Cardiac muscle cell (in vitro differentiated cells and primary cell): ENCODE data around the gene ERG. TPM values are rescaled to one million over a fixed set of nuclear protein-coding genes. Genes with fewer than 3 reads are reported as not detected.
A peak's percentile ranks its signal among the peaks of the same experiment; 100 is the strongest.

Source experiments
- DNase-seq, 2 donors: peaks; one replicate each; pipeline versions ENCODE4 v3.0.0 to v3.0.0-alpha.2; 2010 to 2017; ENCODE audit warnings: low read depth in 1 of 2, low spot score in 1 of 2
- H3K27ac ChIP-seq: fragments of 200-600 bp; sonication (generic); 2 replicates; pipeline ENCODE4 v1.5.1; 2016
- H3K27me3 ChIP-seq: fragments of 200-600 bp; sonication (generic); 2 replicates; pipeline ENCODE4 v1.6.0; 2016; ENCODE audit warnings: control low read depth
- H3K36me3 ChIP-seq: fragments of 200-600 bp; sonication (generic); 2 replicates; pipeline ENCODE4 v1.5.1; 2016; ENCODE audit warnings: control low read depth
- H3K4me1 ChIP-seq: fragments of 200-600 bp; sonication (generic); 2 replicates; pipeline ENCODE4 v1.8.1; 2017; ENCODE audit warnings: low read depth, mild to moderate bottlenecking, mixed run types
- H3K4me3 ChIP-seq: fragments of 200-600 bp; sonication (generic); 2 replicates; pipeline ENCODE4 v1.5.1; 2016; ENCODE audit warnings: mild to moderate bottlenecking
- H3K9me3 ChIP-seq: fragments of 200-600 bp; sonication (generic); 2 replicates; pipeline ENCODE4 v1.5.1; 2017; ENCODE audit warnings: low read depth, mild to moderate bottlenecking, control low read depth
- polyA plus RNA-seq: library from polyadenylated mRNA; unstranded; fragments of >200 nt; fragmentation: Nextera tagmentation; extraction: Ambion mirVana; gene quantifications from 2 replicates; pipeline ENCODE4 v1.2.1, GENCODE V29; 2016
- total RNA-seq: library from RNA; depleted of rRNA; stranded (reverse); fragments of >200 nt; gene quantifications from 2 replicates; pipeline ENCODE4 v1.2.3, GENCODE V29; 2016
- TF ChIP-seq, protein P1 (sequence below): IDR thresholded peaks from 2 replicates; pipeline ENCODE4 v1.5.1; 2012; ENCODE audit warnings: low read depth, mild to moderate bottlenecking, low read length

The ERG gene
- total and polyA plus RNA-seq, 2 experiments from 2014 or later, result 1.5 TPM; not detected in 1

DNA sequence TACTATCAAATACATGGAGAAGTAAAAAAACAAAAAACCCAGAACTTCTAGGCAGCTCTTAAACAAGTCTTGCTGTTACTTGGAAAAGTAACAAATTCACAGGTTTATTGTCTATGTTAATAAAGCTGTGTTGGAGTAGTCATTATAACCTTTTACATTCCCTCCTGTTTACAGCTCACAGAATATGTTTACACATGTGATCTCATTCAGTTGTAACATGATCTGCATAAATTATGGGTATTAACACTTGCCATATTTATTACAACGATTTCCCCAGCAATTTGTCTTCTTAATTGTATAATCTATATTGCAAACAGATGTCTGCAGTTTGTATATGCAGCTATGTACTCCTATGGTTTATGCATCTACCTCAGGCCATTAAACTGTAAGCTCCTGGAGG, 28.6 kb downstream of the ERG start:
- Histone ChIP-seq H3K36me3 (no peaks in the 10 kb centered on the region), H3K27ac (no peak overlapping the region), H3K27me3 (peaks cover 5% of the 10 kb centered on the region), H3K9me3 (no peaks in the 10 kb centered on the region), H3K4me1 (no peaks in the 10 kb centered on the region), H3K4me3 (no peak overlapping the region)
- DNase-seq, result no peak
- TF ChIP-seq, protein P1, sequence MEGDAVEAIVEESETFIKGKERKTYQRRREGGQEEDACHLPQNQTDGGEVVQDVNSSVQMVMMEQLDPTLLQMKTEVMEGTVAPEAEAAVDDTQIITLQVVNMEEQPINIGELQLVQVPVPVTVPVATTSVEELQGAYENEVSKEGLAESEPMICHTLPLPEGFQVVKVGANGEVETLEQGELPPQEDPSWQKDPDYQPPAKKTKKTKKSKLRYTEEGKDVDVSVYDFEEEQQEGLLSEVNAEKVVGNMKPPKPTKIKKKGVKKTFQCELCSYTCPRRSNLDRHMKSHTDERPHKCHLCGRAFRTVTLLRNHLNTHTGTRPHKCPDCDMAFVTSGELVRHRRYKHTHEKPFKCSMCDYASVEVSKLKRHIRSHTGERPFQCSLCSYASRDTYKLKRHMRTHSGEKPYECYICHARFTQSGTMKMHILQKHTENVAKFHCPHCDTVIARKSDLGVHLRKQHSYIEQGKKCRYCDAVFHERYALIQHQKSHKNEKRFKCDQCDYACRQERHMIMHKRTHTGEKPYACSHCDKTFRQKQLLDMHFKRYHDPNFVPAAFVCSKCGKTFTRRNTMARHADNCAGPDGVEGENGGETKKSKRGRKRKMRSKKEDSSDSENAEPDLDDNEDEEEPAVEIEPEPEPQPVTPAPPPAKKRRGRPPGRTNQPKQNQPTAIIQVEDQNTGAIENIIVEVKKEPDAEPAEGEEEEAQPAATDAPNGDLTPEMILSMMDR, result no peak

DNA sequence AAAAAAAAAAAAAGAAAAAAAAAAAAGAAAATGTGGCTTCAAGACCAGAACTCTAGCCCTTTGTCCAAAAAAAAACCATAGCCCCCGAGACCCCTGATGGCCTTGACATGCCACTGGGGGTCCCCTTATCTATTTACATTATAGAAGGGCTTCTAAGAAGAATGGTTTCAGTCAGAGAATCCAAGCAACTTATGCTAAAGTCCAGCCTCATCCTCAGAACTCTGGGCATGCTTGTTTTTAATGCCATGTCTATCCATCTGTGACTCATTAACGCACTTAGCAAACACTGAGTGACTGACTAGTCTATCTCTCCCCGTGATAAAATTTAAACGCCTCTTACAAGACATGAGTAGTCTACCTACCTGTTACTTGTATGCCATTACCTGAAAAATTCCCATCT, 29.3 kb downstream of the ERG start:
- H3K9me3 ChIP-seq, result no peaks in the 10 kb centered on the region
- H3K4me3 ChIP-seq, result no peak overlapping the region
- peaks cover 5% of the 10 kb centered on the region for H3K27me3 ChIP-seq
- H3K36me3 ChIP-seq, result no peaks in the 10 kb centered on the region
- H3K27ac ChIP-seq, result no peak overlapping the region
- H3K4me1 ChIP-seq, result no peaks in the 10 kb centered on the region
- DNase-seq, result no peak
- TF ChIP-seq, protein P1, result no peak

DNA sequence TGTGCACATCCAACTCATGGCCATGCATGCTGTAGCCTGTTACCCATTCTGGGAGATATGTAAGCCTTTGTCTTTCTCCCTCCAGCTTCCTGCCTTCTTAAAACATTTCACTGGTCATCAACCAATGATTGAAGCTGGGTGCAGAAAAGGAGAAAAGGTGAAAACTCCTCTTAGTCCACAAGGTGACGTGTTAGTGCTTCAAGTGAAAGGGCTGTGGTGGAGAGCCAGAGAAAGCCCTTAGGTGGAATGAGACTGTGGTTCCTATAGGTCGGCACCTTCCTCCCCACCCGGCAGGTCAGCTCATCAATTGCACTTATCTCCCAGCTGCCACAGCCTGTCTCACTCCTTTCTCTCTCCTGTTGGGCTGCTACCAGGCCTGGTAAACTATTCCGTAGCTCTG, 30.4 kb downstream of the ERG start:
- H3K4me3 ChIP-seq, result no peak overlapping the region
- TF ChIP-seq, protein P1, result no peak
- no peaks in the 10 kb centered on the region for H3K36me3 ChIP-seq
- no peaks in the 10 kb centered on the region for H3K4me1 ChIP-seq
- DNase-seq, result no peak
- H3K27ac ChIP-seq, result no peak overlapping the region
- peaks cover 5% of the 10 kb centered on the region for H3K27me3 ChIP-seq
- H3K9me3 ChIP-seq, result no peaks in the 10 kb centered on the region

DNA sequence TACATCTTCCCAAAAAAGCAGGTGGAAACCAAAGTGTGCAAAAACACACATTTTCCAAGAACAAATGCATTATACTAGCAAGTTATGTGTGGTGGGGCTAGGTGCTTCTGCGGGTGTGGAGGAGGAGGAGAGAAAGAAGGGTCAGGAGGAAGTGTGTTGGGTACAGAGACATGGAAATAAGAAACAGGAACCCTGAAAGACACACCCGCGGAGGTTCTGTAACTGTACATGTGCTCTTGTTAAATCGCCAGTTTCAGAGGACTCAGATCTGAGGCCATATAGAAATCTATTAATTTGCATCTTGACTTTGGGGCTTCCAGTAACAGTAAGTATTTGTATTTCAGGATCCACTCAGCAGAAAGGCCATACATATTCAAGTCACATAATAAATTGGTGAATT, 30.9 kb downstream of the ERG start:
- Histone ChIP-seq H3K9me3 (no peaks in the 10 kb centered on the region), H3K4me1 (no peaks in the 10 kb centered on the region), H3K4me3 (no peak overlapping the region), H3K27ac (no peak overlapping the region), H3K36me3 (no peaks in the 10 kb centered on the region), H3K27me3 (peaks cover 5% of the 10 kb centered on the region)
- TF ChIP-seq, protein P1, result no peak
- DNase-seq, result no peak

DNA sequence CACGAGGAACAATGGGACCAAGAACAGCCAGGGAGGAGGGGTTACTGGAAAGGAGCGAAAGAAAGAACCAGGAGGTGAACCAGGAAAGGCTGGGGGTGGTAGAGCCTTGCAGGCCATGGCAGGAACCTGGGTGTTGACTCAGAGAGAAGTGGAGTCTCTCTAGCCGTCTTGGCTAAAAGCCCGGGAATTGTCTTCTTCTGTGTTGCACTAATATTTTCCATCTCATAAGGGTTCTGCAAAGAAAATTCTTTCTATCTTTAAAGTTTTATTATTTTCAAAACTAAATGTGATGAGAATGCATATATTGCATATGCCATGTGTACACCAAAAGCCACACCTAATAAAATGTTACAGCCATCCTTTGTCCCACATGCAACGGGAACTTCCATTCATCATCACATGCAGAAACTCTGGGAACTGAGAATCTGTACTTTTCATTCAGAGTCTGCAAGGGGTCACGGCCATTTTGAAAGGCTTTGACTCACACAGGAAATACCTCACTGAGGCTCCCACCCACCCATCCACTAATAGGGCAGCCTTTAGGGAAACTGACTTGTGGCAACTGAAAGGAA, 38.0 kb downstream of the ERG start:
- Histone ChIP-seq H3K27ac (no peak overlapping the region), H3K4me3 (no peak overlapping the region), H3K4me1 (no peaks in the 10 kb centered on the region), H3K27me3 (no peaks in the 10 kb centered on the region), H3K9me3 (no peaks in the 10 kb centered on the region), H3K36me3 (no peaks in the 10 kb centered on the region)
- peak in 1 of 2 donors; percentile 87 for DNase-seq
- TF ChIP-seq, protein P1, result no peak
